GM12891 (cell line): Measurements from ENCODE around the gene UGT1A9.

Experiments used
- POLR2A ChIP-seq: IDR thresholded peaks from 2 replicates; pipeline ENCODE4 v1.6.1; 2011; ENCODE audit warnings: low read depth, low read length, control low read depth
- POLR2AphosphoS5 ChIP-seq: IDR thresholded peaks from 2 replicates; pipeline ENCODE4 v1.6.1; 2011; ENCODE audit warnings: low read depth, low read length, control low read depth

GRCh38 chr2:233818639-233819621 is 147.2 kb downstream of the UGT1A9 start:
- TF ChIP-seq POLR2A (no peak), POLR2AphosphoS5 (no peak)
